Coronary artery (tissue), 2 donors: ENCODE data around the gene GPATCH2L.

ENCODE experiments used
- DNase-seq: peaks from one replicate; pipeline ENCODE4 v3.0.0-alpha.2; 2017; ENCODE audit warnings: low spot score
- H3K27ac ChIP-seq, 2 donors: fragments of 200-600 bp; sonication (generic); one replicate each; pipeline ENCODE4 v1.5.1; 2016 to 2019
- H3K4me3 ChIP-seq: fragments of 200-600 bp; sonication (generic); 2 replicates; pipeline ENCODE4 v1.5.1; 2016; ENCODE audit warnings: mild to moderate bottlenecking, moderate library complexity
- CTCF ChIP-seq: fragments of 200-600 bp; sonication (generic); IDR thresholded peaks from one replicate; pipeline ENCODE4 v1.5.1; 2019; ENCODE audit warnings: antibody characterized with exemption

GPATCH2L gene

GRCh38 chr14:76152333-76152681 is 585 bp downstream of the GPATCH2L start:
- no peak for TF ChIP-seq CTCF
- H3K27ac ChIP-seq, result peak overlapping the region; percentile 81 to 88
- H3K4me3 ChIP-seq, result peak overlapping the region; percentile 98
- peak; percentile 87 for DNase-seq

GRCh38 chr14:76153919-76154318 is 2.2 kb downstream of the GPATCH2L start:
- no peak for TF ChIP-seq CTCF
- Histone ChIP-seq H3K4me3 (no peak overlapping the region), H3K27ac (no peak overlapping the region)
- DNase-seq, result no peak

- TF ChIP-seq CTCF, result no peak
- Histone ChIP-seq H3K4me3 (no peak overlapping the region), H3K27ac (no peak overlapping the region)
- DNase-seq, result no peak
Observed at GRCh38 chr14:76154539-76155126, 2.9 kb downstream of the GPATCH2L start.

GRCh38 chr14:76163668-76164363 is 12.1 kb downstream of the GPATCH2L start:
- TF ChIP-seq CTCF, result no peak
- DNase-seq, result no peak
- Histone ChIP-seq H3K27ac (no peak overlapping the region), H3K4me3 (no peak overlapping the region)

GRCh38 chr14:76168531-76168930 is 16.8 kb downstream of the GPATCH2L start:
- TF ChIP-seq CTCF, result no peak
- Histone ChIP-seq H3K27ac (no peak overlapping the region), H3K4me3 (no peak overlapping the region)
- no peak for DNase-seq

- Histone ChIP-seq H3K27ac (no peak overlapping the region), H3K4me3 (no peak overlapping the region)
- no peak for TF ChIP-seq CTCF
- no peak for DNase-seq
Observed at GRCh38 chr14:76169776-76170175, 18.1 kb downstream of the GPATCH2L start.

GRCh38 chr14:76174982-76175381 is 23.3 kb downstream of the GPATCH2L start:
- H3K4me3 ChIP-seq, result no peak overlapping the region
- no peak for TF ChIP-seq CTCF
- no peak overlapping the region for H3K27ac ChIP-seq
- no peak for DNase-seq
